ENCODE results near the gene ZNF217.
"Not testable (repeated sequence)": the region's sequence is repeated elsewhere in the genome, so short reads cannot be mapped to it uniquely, and the experiment has no call there.

The ZNF217 gene

DNA sequence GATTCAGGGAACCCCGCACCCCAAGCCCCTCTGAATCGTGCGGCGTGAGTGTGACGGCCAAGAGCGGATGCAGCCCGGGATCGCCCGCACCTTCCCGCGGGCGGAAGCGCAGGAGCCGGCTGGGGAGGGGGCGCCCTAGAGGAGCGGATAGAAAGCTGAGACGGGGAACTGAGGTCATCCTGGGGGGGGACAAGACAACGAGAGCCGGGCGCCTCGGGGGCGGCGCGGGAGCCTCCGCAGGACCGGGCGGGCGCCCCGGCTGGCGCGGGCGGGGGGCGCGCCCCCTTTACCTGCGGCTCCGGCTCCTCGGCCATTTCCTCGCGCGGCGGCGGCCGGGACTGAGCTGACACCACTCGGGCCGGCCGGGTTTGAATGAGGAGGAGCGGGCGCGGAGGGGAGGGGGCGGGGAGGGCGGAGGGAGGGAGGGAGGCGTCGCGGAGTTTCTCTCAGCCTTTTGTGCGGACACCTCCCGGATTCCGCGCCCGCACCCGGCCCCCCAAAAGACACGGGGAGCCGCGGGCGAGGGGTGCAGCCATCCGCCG lies at the start of gene ZNF217:
TSS of gene ZNF217 (minus strand) at position 374 of the 542 bp plus-strand sequence. CDS start 11,013 bp downstream, outside the sequence.
- DNase-seq (ENCODE audit: low read depth), result peak; percentile 46

DNA sequence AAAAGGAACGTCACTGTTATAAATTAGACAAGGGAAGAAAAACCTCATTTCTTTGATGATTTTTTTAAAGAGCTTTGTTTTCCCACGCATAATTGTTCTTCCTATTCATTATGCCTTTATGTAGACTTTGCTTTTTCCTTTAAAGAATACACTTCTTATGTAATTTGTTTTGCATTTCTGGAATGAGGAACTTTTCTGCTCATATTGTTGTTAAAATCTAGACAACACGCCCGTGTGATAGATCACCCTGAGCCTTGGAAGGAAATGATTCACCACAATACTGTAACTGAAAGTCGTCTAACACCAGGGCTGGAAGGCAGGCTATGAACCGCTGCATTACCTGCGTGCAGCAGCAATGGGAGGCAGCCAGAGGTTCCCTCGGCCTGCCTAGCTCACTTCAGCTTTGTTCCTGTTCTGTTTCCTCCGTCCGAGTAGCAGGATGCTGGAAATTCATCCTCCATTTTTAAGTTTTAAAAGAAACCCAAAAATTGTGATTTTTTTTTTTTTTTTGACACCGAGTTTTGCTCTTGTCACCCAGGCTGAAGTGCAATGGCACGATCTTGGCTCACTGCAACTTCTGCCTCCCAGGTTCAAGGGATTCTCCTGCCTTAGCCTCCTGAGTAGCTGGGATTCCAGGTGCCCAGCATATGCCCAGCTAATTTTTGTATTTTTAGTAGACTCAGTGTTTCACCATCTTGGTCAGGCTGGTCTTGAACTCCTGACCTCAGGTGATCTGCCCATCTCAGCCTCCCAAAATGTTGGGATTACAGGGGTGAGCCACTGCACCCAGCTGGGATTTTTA lies 49.6 kb upstream of the ZNF217 start:
- DNase-seq (ENCODE audit: low read depth), result peak; percentile 28

DNA sequence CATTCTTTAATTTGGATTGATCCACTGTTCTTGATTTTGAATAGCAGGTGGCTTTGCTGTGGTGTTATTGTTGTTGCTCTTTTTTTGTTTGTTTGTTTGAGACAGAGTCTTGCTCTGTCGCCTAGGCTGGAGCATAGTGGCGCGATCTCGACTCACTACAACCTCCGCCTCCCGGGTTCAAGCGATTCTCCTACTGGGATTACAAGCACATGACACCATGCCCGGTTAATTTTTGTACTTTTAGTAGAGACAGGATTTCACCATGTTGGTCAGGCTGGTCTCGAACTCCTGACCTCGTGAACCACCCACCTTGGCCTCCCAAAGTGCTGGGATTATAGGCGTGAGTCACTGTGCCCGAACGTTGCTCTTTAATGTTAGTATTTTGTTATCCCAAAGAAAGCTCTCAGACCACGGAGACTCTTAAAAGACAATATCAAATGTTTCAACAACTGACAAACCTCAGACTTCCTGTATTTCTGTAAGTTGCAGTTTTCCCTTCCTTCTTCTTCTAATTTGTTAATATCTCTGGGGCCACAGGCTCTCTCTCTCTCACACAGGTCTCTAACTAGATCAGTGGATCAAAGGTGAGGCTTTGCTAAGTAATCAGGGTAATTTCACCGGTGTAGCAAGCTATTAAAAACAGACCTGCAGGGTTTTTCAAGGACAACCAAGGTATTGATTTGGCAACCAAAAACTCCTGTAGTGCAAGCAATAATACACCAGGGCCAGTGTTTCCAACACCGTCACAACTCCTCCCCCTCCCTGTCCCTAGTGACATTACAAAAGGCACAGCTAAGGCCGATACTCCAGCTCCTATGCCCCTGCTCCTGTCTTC lies 48.8 kb upstream of the ZNF217 start:
- no peak for DNase-seq (ENCODE audit: low read depth)

DNA sequence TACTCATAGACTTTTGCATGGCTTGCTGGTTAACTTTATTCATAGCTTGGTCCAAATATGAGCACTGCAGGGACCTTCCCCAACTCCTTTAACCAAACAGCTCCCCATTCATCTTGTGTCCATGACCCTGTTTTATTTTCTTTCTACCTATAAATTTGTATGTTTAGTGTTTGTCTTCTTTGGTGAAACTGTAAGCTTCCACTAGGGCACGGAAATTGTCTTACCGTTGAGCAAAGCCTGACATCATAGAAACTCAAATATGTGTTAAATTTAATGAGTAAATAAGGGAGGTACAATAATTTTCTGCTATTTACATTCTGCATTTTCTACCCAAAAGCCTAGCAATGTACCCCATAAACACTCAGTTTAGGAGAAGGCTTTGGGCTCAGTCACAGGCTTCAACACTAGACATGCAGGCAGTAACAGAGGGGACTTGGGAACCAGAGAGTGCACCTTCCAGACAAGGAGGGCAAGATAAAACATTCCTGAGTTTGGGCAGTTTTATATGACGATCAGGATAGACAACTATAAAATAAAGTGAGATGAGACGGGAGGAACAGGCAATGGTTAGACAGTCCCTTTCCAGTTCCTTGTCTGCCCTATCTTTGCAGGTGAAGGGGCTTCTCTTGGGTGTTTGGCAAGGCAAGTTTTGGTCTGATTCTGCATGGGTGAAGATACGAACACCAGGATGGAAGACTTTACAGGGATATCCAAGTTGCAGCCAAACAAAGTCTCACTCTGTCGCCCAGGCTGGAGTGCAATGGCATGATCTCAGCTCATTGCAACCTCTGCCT lies 46.2 kb upstream of the ZNF217 start:
- no peak for DNase-seq (ENCODE audit: low read depth)

DNA sequence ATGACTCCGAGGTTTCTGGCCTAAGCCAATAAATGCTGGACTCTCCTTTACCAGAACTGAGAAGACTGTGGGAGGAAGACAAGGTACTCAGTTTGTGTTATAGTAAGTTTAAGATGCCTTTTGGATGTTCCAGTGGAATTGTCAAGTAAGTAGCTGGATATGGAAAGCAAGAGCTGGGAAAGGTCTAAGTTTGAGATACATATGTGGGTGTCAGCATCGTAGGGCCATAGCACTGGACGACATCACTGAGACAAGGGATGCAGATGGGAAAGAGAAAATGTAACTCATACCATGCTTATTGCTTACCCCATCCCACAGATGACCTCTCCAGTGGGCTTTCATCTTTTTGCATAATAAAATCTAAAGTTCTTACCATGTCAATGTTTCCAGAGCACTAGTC lies 45.5 kb upstream of the ZNF217 start:
- no peak for DNase-seq (ENCODE audit: low read depth)

DNA sequence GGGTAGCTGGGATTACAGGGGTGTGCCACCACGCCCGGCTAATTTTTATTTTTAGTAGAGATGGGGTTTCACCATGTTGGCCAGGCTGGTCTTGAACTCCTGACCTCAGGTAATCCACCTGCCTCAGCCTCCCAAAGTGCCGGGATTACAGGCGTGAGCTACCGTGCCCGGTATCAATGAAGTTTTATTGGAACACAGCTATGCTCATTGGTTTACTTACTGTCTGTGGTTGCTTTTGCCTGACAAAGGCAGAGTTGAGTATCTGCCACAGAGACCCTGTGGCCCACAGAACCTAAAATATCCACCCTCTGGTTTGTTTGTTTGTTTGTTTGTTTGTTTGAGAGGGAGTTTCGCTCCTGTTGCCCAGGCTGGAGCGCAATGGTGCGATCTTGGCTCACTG lies 43.7 kb upstream of the ZNF217 start:
- DNase-seq (ENCODE audit: low read depth), result not testable (repeated sequence)

DNA sequence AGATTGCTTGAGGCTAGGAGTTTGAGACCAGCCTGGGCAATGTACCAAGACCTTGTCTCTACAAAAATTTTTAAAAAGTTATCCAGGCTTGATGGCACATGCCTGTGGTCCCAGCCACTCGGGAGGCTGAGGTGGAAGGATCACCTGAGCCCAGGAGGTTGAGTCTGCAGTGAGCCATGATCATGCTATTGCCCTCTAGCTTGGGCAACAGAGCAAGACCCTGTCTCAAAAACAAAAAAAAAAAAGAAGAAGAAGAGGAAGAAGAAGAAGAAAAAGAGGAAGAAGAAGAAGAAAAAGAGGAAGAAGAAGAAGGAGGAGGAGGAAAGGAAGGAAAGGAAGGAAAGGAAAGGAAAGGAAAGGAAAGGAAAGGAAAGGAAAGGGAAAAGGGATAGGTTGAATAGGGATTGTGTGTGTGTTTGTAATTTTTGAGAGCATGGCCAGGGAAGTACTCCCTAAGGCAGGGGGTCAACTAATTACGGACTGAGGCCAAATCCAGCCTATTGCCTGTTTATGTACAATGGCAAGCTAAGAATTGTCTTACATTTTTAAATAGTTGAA lies 43.0 kb upstream of the ZNF217 start:
- no peak for DNase-seq (ENCODE audit: low read depth)

DNA sequence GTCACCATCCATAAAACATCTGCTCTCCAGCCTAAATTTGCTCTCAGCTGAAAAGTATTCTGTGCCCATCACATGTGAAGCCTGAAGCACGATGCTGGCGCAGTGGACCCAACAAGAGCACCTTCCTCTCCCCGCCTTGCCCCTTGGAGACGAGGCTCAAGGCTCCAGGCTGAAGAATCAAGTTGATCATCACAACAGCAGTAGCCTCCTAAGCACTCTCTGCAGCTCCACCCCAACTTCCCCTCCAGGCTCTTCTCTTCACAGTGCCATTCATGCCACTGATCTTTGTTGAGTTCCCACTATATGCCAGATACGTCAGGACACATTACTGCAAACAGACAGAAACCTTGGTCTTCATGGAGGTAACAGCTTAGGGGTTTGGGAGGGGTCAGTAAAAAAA lies 41.6 kb upstream of the ZNF217 start:
- no peak for DNase-seq (ENCODE audit: low read depth)

DNA sequence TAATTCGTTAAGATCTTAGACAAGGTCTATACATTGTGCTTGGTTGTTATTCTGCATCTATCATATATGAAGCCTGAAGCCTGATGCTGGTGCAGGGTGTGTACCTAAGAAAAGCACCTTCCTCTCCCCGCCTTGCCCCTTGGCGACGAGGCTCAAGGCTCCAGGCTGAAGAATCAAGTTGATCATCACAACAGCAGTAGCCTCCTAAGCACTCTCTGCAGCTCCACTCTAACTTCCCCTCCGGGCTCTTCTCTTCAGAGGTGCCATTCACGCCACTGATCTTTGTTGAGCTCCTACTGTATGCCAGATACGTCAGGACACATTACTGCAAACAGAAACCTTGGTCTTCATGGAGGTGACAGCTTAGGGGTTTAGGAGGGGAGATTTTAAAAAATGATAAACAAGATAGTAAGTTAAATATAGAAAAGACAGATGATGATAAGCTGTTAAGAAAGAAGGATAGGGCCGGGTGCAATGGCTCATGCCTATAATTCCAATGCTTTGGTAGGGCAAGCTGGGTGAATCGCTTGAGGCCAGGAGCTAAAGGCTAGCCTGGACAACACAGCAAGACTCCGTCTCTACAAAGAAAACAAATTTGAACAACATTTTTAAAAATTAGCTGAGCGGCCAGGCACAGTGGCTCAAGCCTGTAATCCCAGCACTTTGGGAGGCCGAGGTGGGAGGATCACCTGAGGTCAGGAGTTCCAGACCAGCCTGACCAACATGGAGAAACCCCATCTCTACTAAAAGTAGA lies 38.4 kb upstream of the ZNF217 start:
- no peak for DNase-seq (ENCODE audit: low read depth)

DNA sequence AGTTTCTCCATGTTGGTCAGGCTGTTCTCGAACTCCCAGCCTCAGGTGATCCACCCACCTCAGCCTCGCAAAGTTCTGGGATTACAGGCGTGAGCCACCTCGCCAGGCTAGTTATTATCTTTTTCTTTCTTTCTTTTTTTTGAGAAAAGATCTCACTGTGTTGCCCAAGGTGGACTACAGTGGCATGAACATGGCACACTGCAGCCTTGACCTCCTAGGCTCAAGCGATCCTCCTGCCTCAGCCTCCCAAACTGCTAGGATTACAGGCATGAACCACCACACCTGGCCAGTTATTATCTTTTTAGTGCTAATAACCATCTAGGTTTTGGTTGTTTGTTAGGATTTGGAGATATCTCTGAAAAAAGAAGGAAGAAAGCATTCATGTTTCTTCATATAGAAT lies 35.8 kb upstream of the ZNF217 start:
- no peak for DNase-seq (ENCODE audit: low read depth)

DNA sequence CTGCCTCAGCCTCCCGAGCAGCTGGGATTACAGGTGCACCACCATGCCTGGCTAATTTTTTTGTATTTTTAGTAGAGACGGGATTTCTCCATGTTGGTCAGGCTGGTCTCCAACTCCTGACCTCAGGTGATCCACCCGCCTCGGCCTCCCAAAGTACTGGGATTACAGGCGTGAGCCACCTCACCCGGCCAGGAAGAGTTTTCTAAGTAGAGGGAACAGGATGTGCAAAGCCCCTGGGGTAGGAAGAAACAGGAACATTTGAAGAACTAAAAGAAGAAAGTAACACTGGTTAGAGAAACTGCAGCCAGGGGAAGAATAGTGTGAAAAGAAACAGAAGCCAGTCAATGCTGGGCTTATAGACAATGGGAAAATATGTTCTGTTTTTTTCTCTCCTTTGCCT lies 35.1 kb upstream of the ZNF217 start:
- not testable (repeated sequence) for DNase-seq (ENCODE audit: low read depth)

DNA sequence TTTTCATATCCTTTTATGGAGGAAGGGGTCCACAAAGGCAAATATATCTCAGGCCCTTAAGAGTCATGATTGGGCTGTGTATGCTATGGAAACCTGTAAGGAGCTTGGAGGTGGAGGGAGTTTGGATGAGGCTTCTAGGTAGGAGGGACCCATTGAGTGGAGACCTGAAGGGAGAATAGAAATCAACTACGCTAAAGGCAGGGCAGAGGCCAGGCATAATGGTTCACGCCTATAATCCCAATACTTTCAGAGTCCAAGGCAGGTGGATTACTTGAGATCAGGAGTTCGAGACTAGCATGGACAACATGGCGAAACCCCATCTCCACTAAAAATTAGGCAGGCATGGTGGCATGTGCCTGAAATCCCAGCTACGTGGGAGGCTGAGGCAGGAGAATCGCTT lies 34.4 kb upstream of the ZNF217 start:
- DNase-seq (ENCODE audit: low read depth), result no peak

DNA sequence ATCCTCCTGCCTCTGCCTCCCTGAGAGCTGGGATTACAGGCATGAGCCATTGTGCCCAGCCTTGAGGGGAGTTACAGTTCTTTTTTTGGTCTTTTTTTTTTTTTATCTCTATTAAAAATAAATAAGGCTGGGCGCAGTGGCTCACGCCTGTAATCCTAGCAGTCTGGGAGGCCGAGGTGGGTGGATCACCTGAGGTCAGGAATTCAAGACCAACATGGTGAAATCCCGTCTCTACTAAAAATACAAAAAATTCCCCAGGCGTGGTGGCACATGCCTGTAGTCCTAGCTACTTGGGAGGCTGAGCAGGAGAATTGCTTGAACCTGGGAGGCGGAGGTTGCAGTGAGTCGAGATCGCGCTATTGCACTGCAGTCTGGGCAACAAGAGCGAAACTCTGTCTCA lies 33.4 kb upstream of the ZNF217 start:
- not testable (repeated sequence) for DNase-seq (ENCODE audit: low read depth)

DNA sequence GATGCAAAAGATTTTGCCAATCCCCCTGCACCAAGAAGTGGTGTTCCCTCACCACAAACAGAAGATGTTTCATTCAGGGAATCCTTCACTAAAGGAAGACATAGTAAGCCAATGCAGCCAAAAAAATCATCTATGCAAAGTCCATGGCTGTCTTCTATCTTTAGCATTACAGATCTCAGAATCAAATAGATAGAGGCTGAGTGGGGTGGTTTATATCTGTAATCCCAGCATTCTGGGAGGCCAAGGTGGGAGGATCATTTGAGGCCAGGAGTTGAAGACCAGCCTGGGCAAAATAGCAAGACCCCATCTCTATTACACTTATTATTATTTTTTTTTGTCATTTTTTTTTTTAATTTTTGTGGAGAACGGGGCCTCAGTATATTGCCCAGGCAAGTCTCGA lies 32.9 kb upstream of the ZNF217 start:
- no peak for DNase-seq (ENCODE audit: low read depth)

DNA sequence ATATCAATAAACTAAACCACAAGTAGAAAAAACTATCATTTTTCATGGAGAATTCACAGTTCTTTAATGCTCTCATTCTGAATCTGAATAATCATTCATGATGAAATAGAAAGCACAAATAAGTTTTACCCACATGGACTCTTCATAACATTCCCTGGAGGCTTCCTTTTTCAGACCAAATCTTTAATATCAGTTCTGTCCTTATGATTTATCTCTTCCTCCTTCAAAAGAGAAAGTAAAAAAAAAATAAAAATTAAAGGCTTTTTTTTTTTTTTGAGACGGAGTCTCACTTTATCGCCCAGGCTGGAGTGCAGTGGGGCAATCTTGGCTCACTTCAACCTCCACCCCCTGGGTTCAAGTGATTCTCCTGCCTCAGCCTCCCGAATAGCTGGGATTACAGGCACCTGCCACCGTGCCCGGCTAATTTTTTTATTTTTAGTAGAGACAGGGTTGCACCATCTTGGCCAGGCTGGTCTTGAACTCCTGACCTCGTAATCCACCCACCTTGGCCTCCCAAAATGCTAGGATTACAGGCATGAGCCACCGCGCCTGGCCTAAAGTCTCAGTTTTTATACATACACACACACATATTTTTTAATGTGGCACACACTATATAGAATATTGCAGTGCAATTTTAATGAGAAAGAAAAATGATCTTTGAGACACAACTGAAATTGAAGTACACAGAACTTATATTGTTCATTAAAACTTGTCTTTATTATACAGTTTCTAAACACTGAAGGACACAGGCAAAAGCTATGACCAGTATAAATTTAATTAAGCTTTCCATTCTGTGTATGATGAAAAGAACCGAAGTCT lies 31.9 kb upstream of the ZNF217 start:
- no peak for DNase-seq (ENCODE audit: low read depth)

DNA sequence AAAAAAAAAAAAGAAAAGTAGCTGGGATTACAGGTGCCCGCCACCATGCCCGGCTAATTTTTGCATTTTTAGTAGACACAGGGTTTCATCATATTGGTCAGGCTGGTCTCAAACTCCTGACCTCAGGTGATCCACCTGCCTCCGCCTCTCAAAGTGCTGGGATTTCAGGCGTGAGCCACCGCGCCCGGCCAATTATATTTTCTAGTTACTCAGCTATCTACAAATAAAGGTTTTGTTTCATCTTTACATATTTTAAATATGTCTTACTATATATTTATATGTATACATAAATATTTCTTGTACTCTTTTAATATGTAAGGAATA lies 31.2 kb upstream of the ZNF217 start:
- DNase-seq (ENCODE audit: low read depth), result not testable (repeated sequence)

DNA sequence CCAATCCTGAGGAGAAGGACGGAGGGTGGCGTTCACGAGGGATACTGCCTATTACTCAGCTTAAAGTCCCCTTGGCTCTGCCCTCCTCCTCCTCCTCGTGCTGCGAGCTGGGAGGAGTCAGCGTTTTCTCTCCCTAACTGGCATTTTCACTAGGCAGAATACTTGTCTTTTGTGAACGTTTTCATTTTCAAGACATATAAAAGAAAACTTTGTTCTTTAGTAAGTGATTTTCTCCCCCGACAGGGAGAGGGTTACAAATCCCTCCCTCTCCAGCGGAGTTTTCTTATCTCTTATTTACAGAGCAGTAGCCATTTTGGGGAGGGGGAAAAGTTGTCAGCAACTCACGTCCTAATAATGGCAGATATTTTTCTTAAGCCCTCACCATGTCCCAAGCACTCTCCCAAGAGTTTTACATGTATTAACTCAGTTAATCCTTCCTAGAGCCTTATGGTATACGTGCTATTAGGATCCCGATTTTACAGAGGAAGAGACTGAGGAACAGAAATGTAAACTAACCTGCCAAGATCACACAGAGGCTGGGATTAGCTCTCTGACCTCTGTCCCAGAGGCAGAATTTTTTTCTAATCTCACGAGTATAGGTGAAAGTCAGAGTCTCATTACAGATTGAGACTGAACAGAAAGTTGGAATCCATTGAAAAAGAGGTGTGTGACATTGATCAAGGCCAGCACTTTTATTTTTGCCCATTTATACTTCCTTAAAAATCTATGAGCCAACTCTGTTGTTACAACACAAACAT lies 30.0 kb upstream of the ZNF217 start:
- DNase-seq (ENCODE audit: low read depth), result no peak

DNA sequence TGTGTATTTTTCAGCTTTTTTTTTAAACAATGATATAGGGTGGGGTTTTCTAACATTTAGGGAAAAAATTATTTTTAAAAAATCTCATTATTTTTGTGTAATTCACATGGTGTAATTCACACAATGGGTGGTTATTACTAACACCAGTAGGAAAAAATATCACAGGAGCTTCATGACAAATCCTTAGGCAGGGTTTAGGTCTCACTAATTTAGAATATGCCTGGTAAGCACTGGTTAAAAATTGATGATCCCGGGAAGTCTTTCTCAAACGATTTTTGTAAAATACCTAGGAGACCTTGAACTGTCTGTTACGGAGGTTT lies 29.5 kb upstream of the ZNF217 start:
- DNase-seq (ENCODE audit: low read depth), result no peak

DNA sequence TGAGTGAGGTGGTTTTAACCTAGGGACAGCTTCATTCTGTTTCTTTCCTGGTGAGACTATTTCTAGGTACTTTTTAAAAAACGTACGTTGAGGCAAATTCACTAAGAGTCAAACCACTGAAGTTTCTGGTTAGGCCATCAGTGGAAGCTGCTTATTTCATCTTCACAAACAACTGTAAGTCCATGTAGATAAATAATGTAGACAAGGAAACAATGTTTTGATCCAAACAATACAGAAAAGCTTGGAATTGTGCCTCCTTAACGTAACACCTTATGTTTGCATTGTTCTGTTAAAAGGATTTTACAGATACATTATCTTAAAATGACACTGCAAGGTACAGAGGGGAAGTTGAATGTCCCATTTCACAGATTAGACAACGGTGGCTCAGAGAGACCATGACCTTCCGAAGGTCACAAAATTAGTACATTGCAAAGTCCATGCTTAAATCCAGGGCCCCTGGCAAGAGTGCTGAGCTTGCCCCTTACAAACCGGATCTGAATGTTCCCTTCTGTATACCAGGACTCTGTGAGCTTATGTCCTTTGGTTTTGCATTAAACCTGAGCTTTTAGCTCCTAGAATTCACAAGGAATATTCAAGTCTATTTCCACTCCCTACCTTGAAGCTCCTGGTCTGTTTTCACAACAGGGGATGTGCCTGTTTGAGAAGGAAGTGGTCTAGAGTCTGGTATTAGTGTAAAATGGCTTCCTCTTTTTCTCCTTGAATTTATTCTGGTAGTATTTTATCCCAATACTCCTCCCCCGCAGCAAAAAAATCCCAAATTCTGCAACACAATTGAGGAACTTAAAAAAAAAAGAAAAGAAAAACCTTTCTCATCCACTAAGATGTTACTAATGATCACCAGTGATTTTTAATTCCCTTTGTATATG lies 28.9 kb upstream of the ZNF217 start:
- DNase-seq (ENCODE audit: low read depth), result no peak
